CD4-positive, alpha-beta memory T cell (primary cell): ENCODE results near the gene MCC. TPM values are rescaled to one million over a fixed set of nuclear protein-coding genes. Genes with fewer than 3 reads are reported as not detected.

Experiments used
- CTCF ChIA-PET: fragments of 350-600 bp; sonication (Branson Sonifier 250); formaldehyde crosslinking; loops from one replicate; lab custom pipeline; 2021; ENCODE audit warnings: inconsistent platforms; ENCODE audit not compliant: partially characterized antibody; lab: Charles Lee
- POLR2A ChIA-PET: fragments of 350-600 bp; sonication (Branson Sonifier 250); formaldehyde crosslinking; loops from one replicate; lab custom pipeline; 2021; ENCODE audit not compliant: partially characterized antibody; lab: Charles Lee
- DNase-seq, 5 donors: peaks; one replicate each; pipeline versions ENCODE4 v3.0.0 to v3.0.0-alpha.2; 2020 to 2022; ENCODE audit warnings: mixed read lengths in 1 of 5
- H3K27ac ChIP-seq: one replicate; pipeline ENCODE4 v1.7.0; 2013; ENCODE audit warnings: low read depth, low read length
- H3K27me3 ChIP-seq: 2 replicates; pipeline ENCODE4 v1.7.0; 2013; ENCODE audit warnings: mild to moderate bottlenecking, low read length, moderate library complexity; ENCODE audit not compliant: insufficient read depth
- H3K36me3 ChIP-seq: 2 replicates; pipeline ENCODE4 v1.7.0; 2013; ENCODE audit warnings: mild to moderate bottlenecking, low read length, moderate library complexity; ENCODE audit not compliant: insufficient read depth
- H3K4me1 ChIP-seq: 2 replicates; pipeline ENCODE4 v1.7.0; 2013; ENCODE audit warnings: mild to moderate bottlenecking, low read length, moderate library complexity; ENCODE audit not compliant: insufficient read depth
- H3K4me3 ChIP-seq, 2 donors: one replicate each; pipeline ENCODE4 v1.7.0; 2013; ENCODE audit warnings: low read length in 2 of 2, mild to moderate bottlenecking in 1 of 2
- H3K9me3 ChIP-seq, 2 donors: one replicate each; pipeline ENCODE4 v1.7.0; 2013; ENCODE audit warnings: low read length in 2 of 2, control low read depth in 1 of 2; ENCODE audit not compliant: control insufficient read depth in 1 of 2
- H3K27ac Mint-ChIP-seq, 7 donors: one replicate each; pipeline ENCODE4 v1.8.0; 2020 to 2021; ENCODE audit warnings: mixed read lengths in 7 of 7, mild to moderate bottlenecking in 6 of 7, inconsistent platforms in 3 of 7, moderate library complexity in 3 of 7
- H3K27me3 Mint-ChIP-seq, 2 donors: one replicate each; pipeline ENCODE4 v1.8.0; 2020 to 2021; ENCODE audit warnings: mixed read lengths in 2 of 2
- H3K36me3 Mint-ChIP-seq, 2 donors: one replicate each; pipeline ENCODE4 v1.8.0; 2020 to 2021; ENCODE audit warnings: mixed read lengths in 2 of 2, inconsistent platforms in 1 of 2, mild to moderate bottlenecking in 1 of 2
- H3K4me1 Mint-ChIP-seq, 4 donors: one replicate each; pipeline ENCODE4 v1.8.0; 2020 to 2021; ENCODE audit warnings: mixed read lengths in 4 of 4, mild to moderate bottlenecking in 1 of 4
- H3K4me3 Mint-ChIP-seq, 8 donors: one replicate each; pipeline ENCODE4 v1.8.0; 2020 to 2021; ENCODE audit warnings: mixed read lengths in 8 of 8, mild to moderate bottlenecking in 7 of 8, moderate library complexity in 6 of 8, inconsistent platforms in 3 of 8
- H3K9me3 Mint-ChIP-seq, 8 donors: one replicate each; pipeline ENCODE4 v1.8.0; 2020 to 2021; ENCODE audit warnings: mixed read lengths in 8 of 8, mild to moderate bottlenecking in 5 of 8, inconsistent platforms in 3 of 8, moderate library complexity in 1 of 8
- intact Hi-C: fragments of 100-400 bp; cut with micrococcal nuclease; formaldehyde crosslinking; loops from one replicate; pipeline ENCODE4 v1.15.1; 2023
- polyA plus RNA-seq, 2 donors: library from polyadenylated mRNA; unstranded; fragments of 300-500 nt; fragmentation: Illumina TruSeq; gene quantifications; one replicate each; pipeline ENCODE4 v1.2.3, GENCODE V29; 2021
- total RNA-seq, 2 experiments: library from RNA; stranded (reverse); gene quantifications; one replicate each; pipeline ENCODE4 v1.2.3, GENCODE V29; 2021

The MCC gene
- total and polyA plus RNA-seq, 4 experiments from 2014 or later = 0.92 to 12.1 (median 7.7) TPM

- Mint-ChIP-seq H3K36me3 (no peaks in the 10 kb centered on the region), H3K27me3 (no peaks in the 10 kb centered on the region), H3K4me3 (no peak overlapping the region), H3K4me1 (peaks cover 0 to 8% (median under 1%) of the 10 kb centered on the region in 4 donors), H3K27ac (no peak overlapping the region), H3K9me3 (no peaks in the 10 kb centered on the region)
- H3K4me3 ChIP-seq = no peak overlapping the region
- ChIA-PET CTCF (no interaction called here), POLR2A (no interaction called here)
- intact Hi-C loops = no loop called here
- H3K27ac ChIP-seq = no peak overlapping the region
- no peak for DNase-seq
- no peaks in the 10 kb centered on the region for H3K9me3 ChIP-seq
- H3K27me3 ChIP-seq = no peaks in the 10 kb centered on the region
- H3K4me1 ChIP-seq = no peaks in the 10 kb centered on the region
- H3K36me3 ChIP-seq = no peaks in the 10 kb centered on the region
Measured at GRCh38 chr5:113202746-113203716, 285.2 kb downstream of the MCC start.

- Mint-ChIP-seq H3K27me3 (no peaks in the 10 kb centered on the region), H3K36me3 (no peaks in the 10 kb centered on the region), H3K9me3 (no peaks in the 10 kb centered on the region), H3K4me1 (peaks cover 0 to 12% (median under 1%) of the 10 kb centered on the region in 4 donors), H3K27ac (no peak overlapping the region), H3K4me3 (no peak overlapping the region)
- ChIA-PET CTCF (no interaction called here), POLR2A (no interaction called here)
- Histone ChIP-seq H3K27ac (no peak overlapping the region), H3K27me3 (no peaks in the 10 kb centered on the region), H3K4me1 (no peaks in the 10 kb centered on the region), H3K9me3 (no peaks in the 10 kb centered on the region), H3K36me3 (no peaks in the 10 kb centered on the region), H3K4me3 (no peak overlapping the region)
- intact Hi-C loops = no loop called here
- no peak for DNase-seq
Measured at GRCh38 chr5:113202287-113202686, 286.0 kb downstream of the MCC start.

- Mint-ChIP-seq H3K4me1 (peaks cover 0 to 12% (median under 1%) of the 10 kb centered on the region in 4 donors), H3K27ac (no peak overlapping the region), H3K9me3 (no peaks in the 10 kb centered on the region), H3K27me3 (no peaks in the 10 kb centered on the region), H3K36me3 (peaks cover 0 to 3% of the 10 kb centered on the region in 2 donors), H3K4me3 (no peak overlapping the region)
- no peak overlapping the region for H3K27ac ChIP-seq
- no peaks in the 10 kb centered on the region for H3K27me3 ChIP-seq
- no peaks in the 10 kb centered on the region for H3K36me3 ChIP-seq
- intact Hi-C loops = no loop called here
- ChIA-PET POLR2A (no interaction called here), CTCF (no interaction called here)
- no peak for DNase-seq
- H3K4me1 ChIP-seq = no peaks in the 10 kb centered on the region
- H3K4me3 ChIP-seq = no peak overlapping the region
- no peaks in the 10 kb centered on the region for H3K9me3 ChIP-seq
Measured at GRCh38 chr5:113201715-113202114, 286.5 kb downstream of the MCC start.

- intact Hi-C loops = no loop called here
- Mint-ChIP-seq H3K4me1 (peaks cover 0 to 12% (median 0%) of the 10 kb centered on the region in 4 donors), H3K4me3 (no peak overlapping the region), H3K27ac (no peak overlapping the region), H3K9me3 (peaks cover 0 to 8% (median 0%) of the 10 kb centered on the region in 8 donors), H3K27me3 (no peaks in the 10 kb centered on the region), H3K36me3 (peaks cover 1 to 10% of the 10 kb centered on the region in 2 donors)
- H3K27me3 ChIP-seq = no peaks in the 10 kb centered on the region
- DNase-seq = no peak
- no peaks in the 10 kb centered on the region for H3K4me1 ChIP-seq
- no peaks in the 10 kb centered on the region for H3K9me3 ChIP-seq
- H3K36me3 ChIP-seq = no peaks in the 10 kb centered on the region
- CTCF ChIA-PET = no interaction called here
- H3K27ac ChIP-seq = no peak overlapping the region
- POLR2A ChIA-PET = no interaction called here
- no peak overlapping the region for H3K4me3 ChIP-seq
Measured at GRCh38 chr5:113199122-113199905, 288.9 kb downstream of the MCC start.

- peaks cover 0 to 12% (median 0%) of the 10 kb centered on the region in 4 donors for H3K4me1 Mint-ChIP-seq
- Histone ChIP-seq H3K4me3 (no peak overlapping the region), H3K27me3 (no peaks in the 10 kb centered on the region), H3K4me1 (no peaks in the 10 kb centered on the region), H3K9me3 (no peaks in the 10 kb centered on the region), H3K27ac (no peak overlapping the region), H3K36me3 (no peaks in the 10 kb centered on the region)
- intact Hi-C loops = no loop called here
- H3K9me3 Mint-ChIP-seq = peaks cover 0 to 16% (median 3%) of the 10 kb centered on the region in 8 donors
- ChIA-PET POLR2A (no interaction called here), CTCF (no interaction called here)
- H3K27ac Mint-ChIP-seq = peak overlapping the region in 1 of 7 donors; percentile 54
- no peak overlapping the region for H3K4me3 Mint-ChIP-seq
- no peak for DNase-seq
- peaks cover 1 to 26% of the 10 kb centered on the region in 2 donors for H3K36me3 Mint-ChIP-seq
- H3K27me3 Mint-ChIP-seq = no peaks in the 10 kb centered on the region
Measured at GRCh38 chr5:113197456-113198200, 290.6 kb downstream of the MCC start.

- POLR2A ChIA-PET = no interaction called here
- Histone ChIP-seq H3K27ac (no peak overlapping the region), H3K36me3 (no peaks in the 10 kb centered on the region), H3K4me3 (no peak overlapping the region), H3K4me1 (no peaks in the 10 kb centered on the region), H3K27me3 (no peaks in the 10 kb centered on the region), H3K9me3 (no peaks in the 10 kb centered on the region)
- peaks cover 1 to 27% of the 10 kb centered on the region in 2 donors for H3K36me3 Mint-ChIP-seq
- peaks cover 0 to 8% (median 1%) of the 10 kb centered on the region in 4 donors for H3K4me1 Mint-ChIP-seq
- no peak for DNase-seq
- CTCF ChIA-PET = no interaction called here
- peaks cover 0 to 16% (median 3%) of the 10 kb centered on the region in 8 donors for H3K9me3 Mint-ChIP-seq
- no peaks in the 10 kb centered on the region for H3K27me3 Mint-ChIP-seq
- no peak overlapping the region for H3K27ac Mint-ChIP-seq
- no peak overlapping the region for H3K4me3 Mint-ChIP-seq
- intact Hi-C loops = no loop called here
Measured at GRCh38 chr5:113195771-113196170, 292.5 kb downstream of the MCC start.
